Osteocyte (in vitro differentiated cells): Measurements from ENCODE around the gene MADCAM1. TPM values are rescaled to one million over a fixed set of nuclear protein-coding genes. Genes with fewer than 3 reads are reported as not detected.

Source experiments
- DNase-seq: peaks from one replicate; pipeline ENCODE4 v3.0.0; 2021; ENCODE audit warnings: mixed read lengths; ENCODE audit not compliant: unreplicated experiment; ENCODE audit errors: extremely low spot score
- H3K27ac Mint-ChIP-seq: one replicate; pipeline ENCODE4 v1.8.0; 2021; ENCODE audit warnings: mild to moderate bottlenecking, mixed read lengths; ENCODE audit not compliant: unreplicated experiment
- H3K27me3 Mint-ChIP-seq: one replicate; pipeline ENCODE4 v1.8.0; 2021; ENCODE audit warnings: mixed read lengths; ENCODE audit not compliant: unreplicated experiment
- H3K36me3 Mint-ChIP-seq: one replicate; pipeline ENCODE4 v1.8.0; 2021; ENCODE audit warnings: mixed read lengths; ENCODE audit not compliant: unreplicated experiment
- H3K4me1 Mint-ChIP-seq: one replicate; pipeline ENCODE4 v1.8.0; 2021; ENCODE audit warnings: mixed read lengths; ENCODE audit not compliant: unreplicated experiment
- H3K4me3 Mint-ChIP-seq: one replicate; pipeline ENCODE4 v1.8.0; 2021; ENCODE audit warnings: mild to moderate bottlenecking, moderate library complexity, mixed read lengths; ENCODE audit not compliant: unreplicated experiment
- H3K9me3 Mint-ChIP-seq: one replicate; pipeline ENCODE4 v1.8.0; 2021; ENCODE audit warnings: mixed read lengths; ENCODE audit not compliant: unreplicated experiment
- CTCF ChIP-seq: fragments of 200-600 bp; sonication (generic); IDR thresholded peaks from 2 replicates; pipeline ENCODE4 v1.5.0; 2021; ENCODE audit warnings: antibody characterized with exemption, mild to moderate bottlenecking, moderate library complexity
- total RNA-seq: library from RNA; stranded (reverse); gene quantifications from 2 replicates; pipeline ENCODE4 v1.2.1, GENCODE V29; 2021

MADCAM1 gene
- total RNA-seq, 1 donor from 2014 or later, result 1.3 TPM

GRCh38 chr19:532561-533363 lies 36.5 kb downstream of the MADCAM1 start:
- DNase-seq, result no peak
- peak overlapping the region; percentile 88 for H3K4me3 Mint-ChIP-seq
- H3K27me3 Mint-ChIP-seq, result no peaks in the 10 kb centered on the region
- H3K27ac Mint-ChIP-seq, result peak overlapping the region; percentile 97
- peak; percentile 62 for TF ChIP-seq CTCF
- no peaks in the 10 kb centered on the region for H3K9me3 Mint-ChIP-seq
- peaks cover 22% of the 10 kb centered on the region for H3K4me1 Mint-ChIP-seq
- no peaks in the 10 kb centered on the region for H3K36me3 Mint-ChIP-seq

GRCh38 chr19:533364-534058 lies 37.2 kb downstream of the MADCAM1 start:
- H3K9me3 Mint-ChIP-seq, result no peaks in the 10 kb centered on the region
- no peaks in the 10 kb centered on the region for H3K27me3 Mint-ChIP-seq
- TF ChIP-seq CTCF, result no peak
- H3K4me3 Mint-ChIP-seq, result peak overlapping the region; percentile 88
- DNase-seq, result no peak
- H3K36me3 Mint-ChIP-seq, result peaks cover 4% of the 10 kb centered on the region
- peak overlapping the region; percentile 97 for H3K27ac Mint-ChIP-seq
- peaks cover 22% of the 10 kb centered on the region for H3K4me1 Mint-ChIP-seq

DNA sequence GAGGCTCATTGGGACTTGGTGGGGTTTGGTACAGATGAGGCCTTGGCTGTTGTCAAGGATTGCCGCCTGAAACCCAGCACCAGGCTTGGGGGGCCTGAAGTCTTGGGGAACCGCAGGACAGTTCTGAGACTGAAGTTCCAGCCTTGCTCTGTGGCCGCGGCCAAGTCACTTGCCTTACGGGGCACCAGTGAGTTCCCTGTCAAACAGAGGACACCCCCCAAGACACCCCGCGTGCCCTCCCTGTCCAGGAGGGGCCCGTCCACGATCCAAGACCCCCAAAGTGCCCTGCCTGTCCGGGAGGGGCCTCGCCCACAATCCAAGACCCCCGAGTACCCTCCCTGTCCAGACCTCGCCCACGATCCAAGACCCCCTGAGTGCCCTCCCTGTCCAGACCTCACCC lies 37.8 kb downstream of the MADCAM1 start:
- TF ChIP-seq CTCF, result no peak
- H3K27me3 Mint-ChIP-seq, result no peaks in the 10 kb centered on the region
- H3K27ac Mint-ChIP-seq, result peak overlapping the region; percentile 97
- H3K36me3 Mint-ChIP-seq, result peaks cover 8% of the 10 kb centered on the region
- no peak for DNase-seq
- peaks cover 22% of the 10 kb centered on the region for H3K4me1 Mint-ChIP-seq
- H3K4me3 Mint-ChIP-seq, result peak overlapping the region; percentile 88
- H3K9me3 Mint-ChIP-seq, result no peaks in the 10 kb centered on the region

- Mint-ChIP-seq H3K27ac (peak overlapping the region; percentile 54), H3K4me1 (peaks cover 22% of the 10 kb centered on the region), H3K27me3 (no peaks in the 10 kb centered on the region), H3K9me3 (no peaks in the 10 kb centered on the region), H3K36me3 (peaks cover 8% of the 10 kb centered on the region), H3K4me3 (no peak overlapping the region)
- no peak for DNase-seq
- no peak for TF ChIP-seq CTCF
Observed at GRCh38 chr19:535017-535835, 38.9 kb downstream of the MADCAM1 start.
